ENCODE data around the gene KCNK2.

The KCNK2 gene

GRCh38 chr1:215219372-215219771 lies 136.8 kb downstream of the KCNK2 start:
- H3K27ac Mint-ChIP-seq, result no peak overlapping the region
- H3K9me3 Mint-ChIP-seq, result no peaks in the 10 kb centered on the region
- ATAC-seq (replicated peaks) (no peak), DNase-seq (no peak)
- H3K36me3 Mint-ChIP-seq, result no peaks in the 10 kb centered on the region
- no peaks in the 10 kb centered on the region for H3K27me3 Mint-ChIP-seq
- H3K4me3 Mint-ChIP-seq, result no peak overlapping the region
- no peaks in the 10 kb centered on the region for H3K4me1 Mint-ChIP-seq

GRCh38 chr1:215220346-215220745 lies 137.8 kb downstream of the KCNK2 start:
- no peaks in the 10 kb centered on the region for H3K4me1 Mint-ChIP-seq
- DNase-seq (no peak), ATAC-seq (replicated peaks) (no peak)
- no peak overlapping the region for H3K27ac Mint-ChIP-seq
- H3K9me3 Mint-ChIP-seq, result no peaks in the 10 kb centered on the region
- H3K36me3 Mint-ChIP-seq, result no peaks in the 10 kb centered on the region
- no peaks in the 10 kb centered on the region for H3K27me3 Mint-ChIP-seq
- H3K4me3 Mint-ChIP-seq, result no peak overlapping the region

DNA sequence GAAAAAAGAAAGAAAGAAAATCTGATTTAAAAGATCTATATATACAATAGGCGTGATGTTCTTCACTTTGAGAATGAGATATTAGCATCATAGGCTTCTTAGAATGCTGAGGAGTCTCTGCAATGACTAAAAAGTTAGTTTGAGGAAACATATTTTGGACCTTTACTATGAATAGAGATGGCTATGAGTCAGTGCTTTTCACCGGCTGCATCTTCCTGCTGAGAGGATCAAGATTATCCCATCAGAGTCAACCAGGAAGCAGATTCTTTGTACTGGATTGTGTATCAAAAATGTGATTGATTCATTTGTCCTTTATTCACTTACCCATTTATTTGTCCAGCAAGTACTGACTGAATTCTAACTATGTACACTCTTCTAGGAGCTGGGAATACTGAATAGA lies 144.2 kb downstream of the KCNK2 start:
- Mint-ChIP-seq H3K27ac (no peak overlapping the region), H3K9me3 (no peaks in the 10 kb centered on the region), H3K27me3 (no peaks in the 10 kb centered on the region), H3K4me3 (no peak overlapping the region), H3K36me3 (no peaks in the 10 kb centered on the region), H3K4me1 (no peaks in the 10 kb centered on the region)
- no peak for ATAC-seq (replicated peaks)
- no peak for DNase-seq

- Mint-ChIP-seq H3K4me1 (no peaks in the 10 kb centered on the region), H3K27ac (no peak overlapping the region), H3K36me3 (no peaks in the 10 kb centered on the region), H3K27me3 (no peaks in the 10 kb centered on the region), H3K4me3 (no peak overlapping the region), H3K9me3 (peaks cover 0 to 4% of the 10 kb centered on the region in 2 donors)
- DNase-seq (no peak), ATAC-seq (replicated peaks) (no peak)
Measured at GRCh38 chr1:215228193-215228592, 145.7 kb downstream of the KCNK2 start.

DNA sequence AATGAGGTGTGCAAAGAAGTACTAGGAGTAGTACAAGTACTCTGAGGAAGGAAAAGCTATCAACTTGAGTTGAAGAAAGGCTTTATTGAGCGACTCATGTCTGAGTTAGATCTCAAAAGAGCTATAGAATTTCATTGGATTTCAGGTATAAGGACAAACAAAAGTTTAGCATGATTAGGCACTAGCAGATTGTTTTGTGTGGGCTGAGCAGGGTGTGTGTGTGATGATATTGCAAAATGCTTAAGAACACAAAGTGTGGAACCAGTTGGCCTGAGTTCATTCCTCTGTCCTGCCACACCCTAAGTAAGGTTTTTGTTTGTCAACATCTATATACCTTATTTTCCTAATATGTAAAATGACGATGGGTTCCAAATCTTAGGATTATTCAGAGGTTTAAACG lies 158.9 kb downstream of the KCNK2 start:
- H3K27me3 Mint-ChIP-seq, result no peaks in the 10 kb centered on the region
- ATAC-seq (replicated peaks), result no peak
- H3K4me3 Mint-ChIP-seq, result no peak overlapping the region
- DNase-seq, result no peak
- H3K27ac Mint-ChIP-seq, result no peak overlapping the region
- no peaks in the 10 kb centered on the region for H3K4me1 Mint-ChIP-seq
- H3K9me3 Mint-ChIP-seq, result peaks cover 0 to 3% of the 10 kb centered on the region in 2 donors
- H3K36me3 Mint-ChIP-seq, result no peaks in the 10 kb centered on the region

- H3K27me3 Mint-ChIP-seq, result no peaks in the 10 kb centered on the region
- H3K9me3 Mint-ChIP-seq, result peaks cover 3% of the 10 kb centered on the region in 2 donors
- no peak for ATAC-seq (replicated peaks)
- H3K27ac Mint-ChIP-seq, result no peak overlapping the region
- no peak overlapping the region for H3K4me3 Mint-ChIP-seq
- H3K36me3 Mint-ChIP-seq, result no peaks in the 10 kb centered on the region
- no peak for DNase-seq
- H3K4me1 Mint-ChIP-seq, result no peaks in the 10 kb centered on the region
Measured at GRCh38 chr1:215243345-215244054, 161.0 kb downstream of the KCNK2 start.

DNA sequence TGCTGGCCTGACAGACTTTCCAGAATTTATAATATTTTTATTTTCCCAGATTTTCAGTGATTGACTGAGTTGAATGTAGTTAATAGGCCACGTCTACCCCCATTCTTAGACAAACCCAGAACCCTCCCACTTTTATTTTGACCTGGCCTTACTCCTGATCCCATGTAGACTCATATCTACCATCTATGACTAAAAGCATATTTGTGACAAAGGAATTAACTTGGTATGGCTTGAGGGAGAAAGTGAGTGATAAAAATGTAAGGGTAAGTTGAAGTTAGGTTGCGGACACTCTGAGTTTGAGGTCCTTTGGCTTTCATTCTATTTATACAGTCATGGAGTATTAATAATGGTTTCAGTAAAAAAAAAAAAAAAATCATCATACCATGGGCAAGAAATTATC lies 168.4 kb downstream of the KCNK2 start:
- ATAC-seq (replicated peaks), result no peak
- Mint-ChIP-seq H3K4me1 (no peaks in the 10 kb centered on the region), H3K4me3 (no peak overlapping the region)

GRCh38 chr1:215251428-215251827 lies 168.9 kb downstream of the KCNK2 start:
- no peaks in the 10 kb centered on the region for H3K4me1 Mint-ChIP-seq
- peaks cover 2 to 3% of the 10 kb centered on the region in 2 donors for H3K9me3 Mint-ChIP-seq
- DNase-seq (no peak), ATAC-seq (replicated peaks) (no peak)
- H3K4me3 Mint-ChIP-seq, result no peak overlapping the region
- no peak overlapping the region for H3K27ac Mint-ChIP-seq
- no peaks in the 10 kb centered on the region for H3K36me3 Mint-ChIP-seq
- H3K27me3 Mint-ChIP-seq, result no peaks in the 10 kb centered on the region

More for the DNA sequence above, 168.4 kb downstream of the KCNK2 start:
- Mint-ChIP-seq H3K9me3 (peaks cover 2 to 3% of the 10 kb centered on the region in 2 donors), H3K27ac (no peak overlapping the region), H3K36me3 (no peaks in the 10 kb centered on the region), H3K27me3 (no peaks in the 10 kb centered on the region)
- no peak for DNase-seq

- H3K4me3 Mint-ChIP-seq, result no peak overlapping the region
- DNase-seq (no peak), ATAC-seq (replicated peaks) (no peak)
- no peaks in the 10 kb centered on the region for H3K36me3 Mint-ChIP-seq
- no peak overlapping the region for H3K27ac Mint-ChIP-seq
- H3K27me3 Mint-ChIP-seq, result no peaks in the 10 kb centered on the region
- peaks cover 2 to 3% of the 10 kb centered on the region in 2 donors for H3K9me3 Mint-ChIP-seq
- H3K4me1 Mint-ChIP-seq, result no peaks in the 10 kb centered on the region
Measured at GRCh38 chr1:215252164-215252563, 169.6 kb downstream of the KCNK2 start.

DNA sequence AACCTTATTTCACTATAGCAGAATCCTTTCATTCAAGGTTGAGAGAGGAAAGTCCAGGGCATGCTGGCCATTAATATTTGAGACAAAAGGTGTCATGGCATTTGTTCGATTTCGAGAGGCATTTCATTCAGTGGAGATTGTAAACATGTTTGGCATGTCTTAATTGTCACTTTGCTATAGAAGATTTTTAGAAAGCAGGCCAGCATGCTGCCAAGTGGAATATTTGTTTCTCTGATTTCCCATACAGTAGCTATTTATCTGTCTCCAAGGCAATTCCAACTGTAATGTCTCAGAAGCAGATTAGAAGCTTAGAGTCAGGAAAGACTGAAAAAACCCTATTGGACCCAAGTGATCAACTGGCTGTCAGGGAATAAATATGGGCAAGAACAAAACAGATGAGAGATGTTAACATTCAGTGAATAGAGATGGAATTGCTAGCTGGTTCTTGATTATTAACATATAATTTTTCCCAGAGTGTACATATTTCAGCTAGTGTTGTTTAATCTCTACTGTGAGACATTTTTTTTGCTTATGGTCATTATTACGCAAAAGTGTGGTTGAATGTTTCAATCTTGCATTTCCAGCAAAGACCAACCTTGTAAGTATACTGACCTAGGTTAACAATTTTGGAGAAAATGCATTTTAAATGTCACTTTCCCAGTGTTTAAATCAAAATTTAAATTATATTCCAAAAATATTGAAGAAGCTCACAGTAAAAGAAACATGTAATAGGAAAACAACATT lies 174.6 kb downstream of the KCNK2 start:
- ATAC-seq (replicated peaks) (no peak), DNase-seq (no peak)
- H3K36me3 Mint-ChIP-seq, result no peaks in the 10 kb centered on the region
- no peak overlapping the region for H3K27ac Mint-ChIP-seq
- H3K27me3 Mint-ChIP-seq, result no peaks in the 10 kb centered on the region
- no peak overlapping the region for H3K4me3 Mint-ChIP-seq
- peaks cover 0 to 2% of the 10 kb centered on the region in 2 donors for H3K9me3 Mint-ChIP-seq
- no peaks in the 10 kb centered on the region for H3K4me1 Mint-ChIP-seq

GRCh38 chr1:215260711-215261110 lies 178.2 kb downstream of the KCNK2 start:
- no peaks in the 10 kb centered on the region for H3K36me3 Mint-ChIP-seq

GRCh38 chr1:215262106-215262505 lies 179.6 kb downstream of the KCNK2 start:
- Mint-ChIP-seq H3K27ac (no peak overlapping the region), H3K36me3 (no peaks in the 10 kb centered on the region), H3K4me3 (no peak overlapping the region), H3K9me3 (peaks cover 0 to 3% of the 10 kb centered on the region in 2 donors), H3K4me1 (no peaks in the 10 kb centered on the region), H3K27me3 (no peaks in the 10 kb centered on the region)
- ATAC-seq (replicated peaks) (no peak), DNase-seq (no peak)

More at GRCh38 chr1:215260711-215261110, 178.2 kb downstream of the KCNK2 start:
- Mint-ChIP-seq H3K27ac (no peak overlapping the region), H3K4me1 (no peaks in the 10 kb centered on the region), H3K9me3 (peaks cover 0 to 3% of the 10 kb centered on the region in 2 donors), H3K4me3 (no peak overlapping the region), H3K27me3 (no peaks in the 10 kb centered on the region)
- DNase-seq, result no peak
- ATAC-seq (replicated peaks), result no peak

DNA sequence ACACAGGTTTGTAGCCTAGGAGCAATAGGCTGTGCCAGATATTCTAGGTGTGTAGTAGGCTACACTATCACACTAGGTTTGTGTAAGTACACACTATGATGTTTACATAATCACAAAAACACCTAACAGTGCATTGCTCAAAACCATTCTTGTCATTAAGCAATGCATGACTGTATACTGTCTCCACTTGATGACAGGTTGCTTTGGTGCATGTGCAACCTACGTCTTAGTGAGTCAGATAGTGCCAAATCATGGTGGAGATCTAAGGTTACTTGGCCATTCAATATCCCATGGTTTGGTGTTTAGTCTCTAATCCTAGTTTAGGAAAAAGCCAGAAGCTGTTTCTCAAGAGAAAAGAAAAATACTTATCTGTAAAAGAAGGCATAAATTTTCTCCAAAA lies 181.1 kb downstream of the KCNK2 start:
- no peak overlapping the region for H3K4me3 Mint-ChIP-seq
- H3K27ac Mint-ChIP-seq, result no peak overlapping the region
- peaks cover 0 to 3% of the 10 kb centered on the region in 2 donors for H3K9me3 Mint-ChIP-seq
- ATAC-seq (replicated peaks), result no peak
- H3K4me1 Mint-ChIP-seq, result no peaks in the 10 kb centered on the region
- DNase-seq, result no peak
- H3K36me3 Mint-ChIP-seq, result no peaks in the 10 kb centered on the region
- H3K27me3 Mint-ChIP-seq, result no peaks in the 10 kb centered on the region

- Mint-ChIP-seq H3K4me1 (no peaks in the 10 kb centered on the region), H3K27ac (no peak overlapping the region), H3K27me3 (no peaks in the 10 kb centered on the region), H3K4me3 (no peak overlapping the region), H3K9me3 (peaks cover 0 to 3% of the 10 kb centered on the region in 2 donors), H3K36me3 (no peaks in the 10 kb centered on the region)
- DNase-seq, result no peak
- ATAC-seq (replicated peaks), result no peak
Measured at GRCh38 chr1:215264649-215265048, 182.1 kb downstream of the KCNK2 start.

DNA sequence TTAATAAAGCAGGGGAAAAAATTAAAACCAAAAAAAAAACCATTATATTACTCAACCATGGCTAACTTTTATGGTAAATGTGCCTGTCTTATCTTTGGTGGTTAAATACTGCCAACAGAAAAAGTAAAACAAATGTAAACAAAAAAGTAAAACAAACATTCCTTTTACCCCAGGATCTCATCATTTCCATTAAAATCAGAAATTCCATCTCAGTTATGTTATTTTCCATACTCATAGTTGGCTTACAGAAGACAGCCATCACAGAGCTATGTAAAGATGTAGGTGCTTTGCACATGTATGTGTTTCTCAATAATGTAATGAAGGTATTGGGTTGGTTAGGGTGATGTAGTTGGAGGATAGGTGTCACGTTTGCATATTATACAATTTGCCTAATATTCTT lies 185.0 kb downstream of the KCNK2 start:
- no peak for ATAC-seq (replicated peaks)
- no peak for DNase-seq
- Mint-ChIP-seq H3K36me3 (no peaks in the 10 kb centered on the region), H3K9me3 (peaks cover 9% of the 10 kb centered on the region in 2 donors), H3K27ac (no peak overlapping the region), H3K4me1 (no peaks in the 10 kb centered on the region), H3K4me3 (no peak overlapping the region), H3K27me3 (no peaks in the 10 kb centered on the region)

Measured in stimulated activated naive B cell treated with anti-CD40 and anti-IgM and Interleukin-4, amounts not matched to agents 10 μg/mL and 1 μg/mL and 100 μg/mL, for 72 hours (primary cell).